Stimulated activated memory B cell treated with anti-CD40 and anti-IgM and Interleukin-4, amounts not matched to agents 10 μg/mL and 1 μg/mL and 100 μg/mL, for 72 hours (primary cell): ENCODE data around the gene CNTD1.
"Not testable (repeated sequence)": the region's sequence is repeated elsewhere in the genome, so short reads cannot be mapped to it uniquely, and the experiment has no call there.

Experiments
- ATAC-seq: fragments of 150-1000 bp; cut with Tn5 transposase; 2 replicates; pipeline ENCODE4 v1.10.0; 2021
- H3K27ac Mint-ChIP-seq: one replicate; pipeline ENCODE4 v1.8.0; 2022; ENCODE audit warnings: mild to moderate bottlenecking, mixed read lengths
- H3K27me3 Mint-ChIP-seq: one replicate; pipeline ENCODE4 v1.8.0; 2022; ENCODE audit warnings: mixed read lengths
- H3K36me3 Mint-ChIP-seq: one replicate; pipeline ENCODE4 v1.8.0; 2022; ENCODE audit warnings: mixed read lengths
- H3K4me1 Mint-ChIP-seq: one replicate; pipeline ENCODE4 v1.8.0; 2022; ENCODE audit warnings: mixed read lengths
- H3K4me3 Mint-ChIP-seq: one replicate; pipeline ENCODE4 v1.8.0; 2022; ENCODE audit warnings: mild to moderate bottlenecking, moderate library complexity, mixed read lengths
- H3K9me3 Mint-ChIP-seq: one replicate; pipeline ENCODE4 v1.8.0; 2022; ENCODE audit warnings: mixed read lengths

Gene CNTD1

GRCh38 chr17:42798383-42799380, at the start of gene CNTD1, which contains the start of gene COA3:
Gene CNTD1, plus strand, starts transcription at chr17:42798861. Its CDS starts 207 bp downstream, at chr17:42799068.
Gene COA3, minus strand, starts transcription at chr17:42798704. Its CDS starts 23 bp downstream, at chr17:42798681.
- Mint-ChIP-seq H3K9me3 (peaks cover 2% of the 10 kb centered on the region), H3K4me1 (peaks cover 33% of the 10 kb centered on the region)

GRCh38 chr17:42748908-42749798, 49.5 kb upstream of the CNTD1 start:
- no peaks in the 10 kb centered on the region for H3K36me3 Mint-ChIP-seq
- no peaks in the 10 kb centered on the region for H3K9me3 Mint-ChIP-seq
- no peak overlapping the region for H3K4me3 Mint-ChIP-seq
- H3K27ac Mint-ChIP-seq: no peak overlapping the region
- H3K27me3 Mint-ChIP-seq: no peaks in the 10 kb centered on the region
- no peak for ATAC-seq
- H3K4me1 Mint-ChIP-seq: peaks cover 7% of the 10 kb centered on the region

More at GRCh38 chr17:42798383-42799380, at the start of gene CNTD1, which contains the start of gene COA3:
- H3K27ac Mint-ChIP-seq: peak within 1 kb of the TSS; percentile 84
- peaks cover 18% of the 10 kb centered on the region for H3K36me3 Mint-ChIP-seq
- H3K27me3 Mint-ChIP-seq: no peaks in the 10 kb centered on the region
- H3K4me3 Mint-ChIP-seq: peak within 1 kb of the TSS; percentile 91
- peak; percentile 99 for ATAC-seq

GRCh38 chr17:42750739-42751344, 47.8 kb upstream of the CNTD1 start:
- ATAC-seq: no peak
- Mint-ChIP-seq H3K36me3 (no peaks in the 10 kb centered on the region), H3K4me1 (no peaks in the 10 kb centered on the region), H3K27me3 (peaks cover 3% of the 10 kb centered on the region), H3K4me3 (no peak overlapping the region), H3K9me3 (no peaks in the 10 kb centered on the region), H3K27ac (no peak overlapping the region)

- no peak for ATAC-seq
- no peaks in the 10 kb centered on the region for H3K4me1 Mint-ChIP-seq
- H3K9me3 Mint-ChIP-seq: no peaks in the 10 kb centered on the region
- H3K27ac Mint-ChIP-seq: no peak overlapping the region
- no peaks in the 10 kb centered on the region for H3K36me3 Mint-ChIP-seq
- H3K27me3 Mint-ChIP-seq: peaks cover 9% of the 10 kb centered on the region
- H3K4me3 Mint-ChIP-seq: no peak overlapping the region
Measured at GRCh38 chr17:42751628-42752027, 47.0 kb upstream of the CNTD1 start.

- Mint-ChIP-seq H3K27ac (no peak overlapping the region), H3K36me3 (no peaks in the 10 kb centered on the region), H3K4me3 (no peak overlapping the region), H3K9me3 (no peaks in the 10 kb centered on the region), H3K27me3 (peaks cover 9% of the 10 kb centered on the region), H3K4me1 (peaks cover 7% of the 10 kb centered on the region)
- ATAC-seq: no peak
Measured at GRCh38 chr17:42754782-42755181, 43.9 kb upstream of the CNTD1 start.

- Mint-ChIP-seq H3K4me3 (peak overlapping the region; percentile 66), H3K36me3 (no peaks in the 10 kb centered on the region), H3K4me1 (peaks cover 30% of the 10 kb centered on the region), H3K9me3 (no peaks in the 10 kb centered on the region), H3K27me3 (peaks cover 35% of the 10 kb centered on the region), H3K27ac (peak overlapping the region; percentile 63)
- peak; percentile 88 for ATAC-seq
Measured at GRCh38 chr17:42759982-42760651, 38.5 kb upstream of the CNTD1 start.

GRCh38 chr17:42760652-42761581, 37.7 kb upstream of the CNTD1 start, which contains the start of gene RAMP2:
Gene RAMP2, plus strand, starts transcription at chr17:42761227. Its CDS starts 35 bp downstream, at chr17:42761262.
- peaks cover 39% of the 10 kb centered on the region for H3K27me3 Mint-ChIP-seq
- peak within 1 kb of the TSS; percentile 66 for H3K4me3 Mint-ChIP-seq
- no peaks in the 10 kb centered on the region for H3K36me3 Mint-ChIP-seq
- peaks cover 30% of the 10 kb centered on the region for H3K4me1 Mint-ChIP-seq
- ATAC-seq: peak; percentile 46
- H3K9me3 Mint-ChIP-seq: no peaks in the 10 kb centered on the region
- peak within 1 kb of the TSS; percentile 63 for H3K27ac Mint-ChIP-seq

- H3K27ac Mint-ChIP-seq: peak overlapping the region; percentile 5
- no peaks in the 10 kb centered on the region for H3K36me3 Mint-ChIP-seq
- peak overlapping the region; percentile 47 for H3K4me3 Mint-ChIP-seq
- peaks cover 30% of the 10 kb centered on the region for H3K4me1 Mint-ChIP-seq
- no peak for ATAC-seq
- H3K27me3 Mint-ChIP-seq: peaks cover 38% of the 10 kb centered on the region
- H3K9me3 Mint-ChIP-seq: no peaks in the 10 kb centered on the region
Measured at GRCh38 chr17:42761638-42762037, 37.0 kb upstream of the CNTD1 start.

- no peak overlapping the region for H3K27ac Mint-ChIP-seq
- no peak overlapping the region for H3K4me3 Mint-ChIP-seq
- no peaks in the 10 kb centered on the region for H3K9me3 Mint-ChIP-seq
- peaks cover 57% of the 10 kb centered on the region for H3K27me3 Mint-ChIP-seq
- no peaks in the 10 kb centered on the region for H3K36me3 Mint-ChIP-seq
- no peak for ATAC-seq
- peaks cover 12% of the 10 kb centered on the region for H3K4me1 Mint-ChIP-seq
Measured at GRCh38 chr17:42766124-42766523, 32.5 kb upstream of the CNTD1 start.

- Mint-ChIP-seq H3K9me3 (no peaks in the 10 kb centered on the region), H3K4me1 (peaks cover 13% of the 10 kb centered on the region), H3K4me3 (no peak overlapping the region), H3K36me3 (no peaks in the 10 kb centered on the region), H3K27me3 (peaks cover 44% of the 10 kb centered on the region), H3K27ac (no peak overlapping the region)
- no peak for ATAC-seq
Measured at GRCh38 chr17:42767512-42767911, 31.1 kb upstream of the CNTD1 start.

GRCh38 chr17:42768006-42768405, 30.7 kb upstream of the CNTD1 start:
- Mint-ChIP-seq H3K4me1 (peaks cover 17% of the 10 kb centered on the region), H3K27me3 (peaks cover 39% of the 10 kb centered on the region)
- not testable (repeated sequence) for ATAC-seq, H3K4me3 Mint-ChIP-seq, H3K36me3 Mint-ChIP-seq, H3K27ac Mint-ChIP-seq, H3K9me3 Mint-ChIP-seq

GRCh38 chr17:42769964-42770363, 28.7 kb upstream of the CNTD1 start:
- H3K4me1 Mint-ChIP-seq: peaks cover 29% of the 10 kb centered on the region
- H3K36me3 Mint-ChIP-seq, H3K9me3 Mint-ChIP-seq, ATAC-seq, H3K27ac Mint-ChIP-seq, H3K4me3 Mint-ChIP-seq: not testable (repeated sequence)
- peaks cover 30% of the 10 kb centered on the region for H3K27me3 Mint-ChIP-seq

- Mint-ChIP-seq H3K4me3 (peak overlapping the region; percentile 100), H3K27ac (peak overlapping the region; percentile 98), H3K27me3 (peaks cover 10% of the 10 kb centered on the region), H3K4me1 (peaks cover 37% of the 10 kb centered on the region), H3K36me3 (peaks cover 28% of the 10 kb centered on the region), H3K9me3 (no peaks in the 10 kb centered on the region)
- no peak for ATAC-seq
Measured at GRCh38 chr17:42772945-42773289, 25.7 kb upstream of the CNTD1 start.
